KMS-11 (cell line): ENCODE results near the gene MCUB.
A peak's percentile ranks its signal among the peaks of the same experiment; 100 is the strongest.
"Not testable (repeated sequence)": the region's sequence is repeated elsewhere in the genome, so short reads cannot be mapped to it uniquely, and the experiment has no call there.

ENCODE experiments used
- H2AFZ ChIP-seq: fragments of 200-600 bp; sonication (generic); 2 replicates; pipeline ENCODE4 v1.6.1; 2016; ENCODE audit warnings: antibody characterized with exemption, mixed run types, low read depth
- H3K27ac ChIP-seq: fragments of 200-600 bp; sonication (generic); 2 replicates; pipeline ENCODE4 v1.6.1; 2016; ENCODE audit warnings: mild to moderate bottlenecking, mixed run types
- H3K27me3 ChIP-seq: fragments of 200-600 bp; sonication (generic); 2 replicates; pipeline ENCODE4 v1.6.1; 2017; ENCODE audit warnings: mild to moderate bottlenecking, low read depth, mixed run types, moderate library complexity; ENCODE audit not compliant: insufficient read depth
- H3K36me3 ChIP-seq: fragments of 200-600 bp; sonication (generic); 2 replicates; pipeline ENCODE4 v1.6.1; 2017; ENCODE audit warnings: mild to moderate bottlenecking, mixed run types; ENCODE audit not compliant: insufficient read depth
- H3K4me1 ChIP-seq: fragments of 200-600 bp; sonication (generic); 2 replicates; pipeline ENCODE4 v1.6.1; 2016; ENCODE audit warnings: mild to moderate bottlenecking, low read depth, mixed run types; ENCODE audit not compliant: poor library complexity, severe bottlenecking
- H3K4me2 ChIP-seq: fragments of 200-600 bp; sonication (generic); 2 replicates; pipeline ENCODE4 v1.7.0; 2016; ENCODE audit warnings: mild to moderate bottlenecking, mixed run types
- H3K4me3 ChIP-seq: fragments of 200-600 bp; sonication (generic); IDR thresholded peaks from 2 replicates; pipeline ENCODE4 v1.6.1; 2017; ENCODE audit warnings: low read depth, low read length, mixed read lengths; ENCODE audit not compliant: insufficient read depth
- H3K79me2 ChIP-seq: fragments of 200-600 bp; sonication (generic); 2 replicates; pipeline ENCODE4 v1.6.1; 2016; ENCODE audit warnings: low read depth, mixed run types; ENCODE audit not compliant: insufficient read depth
- H3K9ac ChIP-seq: fragments of 200-600 bp; sonication (generic); 2 replicates; pipeline ENCODE4 v1.6.1; 2016; ENCODE audit warnings: mild to moderate bottlenecking, mixed run types
- H4K20me1 ChIP-seq: fragments of 200-600 bp; sonication (generic); 2 replicates; pipeline ENCODE4 v1.6.1; 2016; ENCODE audit warnings: mild to moderate bottlenecking, mixed run types; ENCODE audit not compliant: insufficient read depth
- CTCF ChIP-seq: fragments of 200-600 bp; sonication (generic); conservative IDR thresholded peaks from 2 replicates; pipeline ENCODE4 v1.6.1; 2017; ENCODE audit warnings: low read depth, mild to moderate bottlenecking, antibody characterized with exemption, low read length, moderate library complexity, mixed read lengths

The MCUB gene

GRCh38 chr4:109589119-109589518 is 29.1 kb downstream of the MCUB start:
- no peak overlapping the region for H3K9ac ChIP-seq
- no peaks in the 10 kb centered on the region for H3K36me3 ChIP-seq
- H4K20me1 ChIP-seq, result no peaks in the 10 kb centered on the region
- H3K79me2 ChIP-seq, result no peaks in the 10 kb centered on the region; the same call in 1 of the 2 replicates
- H2AFZ ChIP-seq, result no peak overlapping the region
- no peak overlapping the region for H3K4me3 ChIP-seq
- H3K4me2 ChIP-seq, result no peak overlapping the region
- H3K4me1 ChIP-seq, result peaks cover 8% of the 10 kb centered on the region
- no peak for TF ChIP-seq CTCF
- no peaks in the 10 kb centered on the region for H3K27me3 ChIP-seq
- H3K27ac ChIP-seq, result no peak overlapping the region

- Histone ChIP-seq H3K27me3 (no peaks in the 10 kb centered on the region), H3K4me3 (no peak overlapping the region), H3K79me2 (no peaks in the 10 kb centered on the region; the same call in 1 of the 2 replicates), H3K36me3 (no peaks in the 10 kb centered on the region), H3K9ac (no peak overlapping the region), H3K4me2 (no peak overlapping the region), H4K20me1 (no peaks in the 10 kb centered on the region), H3K27ac (no peak overlapping the region), H2AFZ (no peak overlapping the region), H3K4me1 (peaks cover 8% of the 10 kb centered on the region)
- no peak for TF ChIP-seq CTCF
Observed at GRCh38 chr4:109589605-109590004, 29.6 kb downstream of the MCUB start.

GRCh38 chr4:109590905-109591304 is 30.9 kb downstream of the MCUB start:
- H3K9ac ChIP-seq, result no peak overlapping the region
- peak overlapping the region; percentile 5; the same call in 1 of the 2 replicates for H3K4me2 ChIP-seq
- no peak overlapping the region for H3K27ac ChIP-seq
- no peaks in the 10 kb centered on the region; the same call in 1 of the 2 replicates for H3K79me2 ChIP-seq
- H3K27me3 ChIP-seq, result no peaks in the 10 kb centered on the region
- peaks cover 8% of the 10 kb centered on the region for H3K4me1 ChIP-seq
- no peak for TF ChIP-seq CTCF
- H4K20me1 ChIP-seq, result no peaks in the 10 kb centered on the region
- no peak overlapping the region for H2AFZ ChIP-seq
- no peak overlapping the region for H3K4me3 ChIP-seq
- no peaks in the 10 kb centered on the region for H3K36me3 ChIP-seq

GRCh38 chr4:109592367-109592766 is 32.3 kb downstream of the MCUB start:
- Histone ChIP-seq H3K27me3 (no peaks in the 10 kb centered on the region), H3K79me2 (no peaks in the 10 kb centered on the region), H3K9ac (no peak overlapping the region), H3K4me2 (no peak overlapping the region), H3K4me1 (peaks cover 8% of the 10 kb centered on the region), H4K20me1 (no peaks in the 10 kb centered on the region), H3K36me3 (no peaks in the 10 kb centered on the region), H3K4me3 (no peak overlapping the region), H2AFZ (no peak overlapping the region), H3K27ac (no peak overlapping the region)
- TF ChIP-seq CTCF, result no peak

GRCh38 chr4:109595123-109595522 is 35.1 kb downstream of the MCUB start:
- not testable (repeated sequence) for H3K79me2 ChIP-seq, H3K4me2 ChIP-seq, H4K20me1 ChIP-seq, H3K27ac ChIP-seq, H3K27me3 ChIP-seq, H3K4me1 ChIP-seq, H2AFZ ChIP-seq, H3K9ac ChIP-seq, H3K36me3 ChIP-seq, H3K4me3 ChIP-seq

GRCh38 chr4:109596420-109597085 is 36.5 kb downstream of the MCUB start:
- H3K4me3 ChIP-seq, H4K20me1 ChIP-seq, H3K79me2 ChIP-seq, H3K4me2 ChIP-seq, H3K9ac ChIP-seq, H3K27me3 ChIP-seq, H2AFZ ChIP-seq, H3K27ac ChIP-seq, H3K4me1 ChIP-seq, H3K36me3 ChIP-seq: not testable (repeated sequence)
